GM12878 (cell line): Measurements from ENCODE around the gene LILRB2. TPM values are rescaled to one million over a fixed set of nuclear protein-coding genes. Genes with fewer than 3 reads are reported as not detected.

ENCODE experiments used
- ATAC-seq: fragments of 200-7000 bp; cut with Tn5 transposase; 3 replicates; pipeline ENCODE4 v1.9.1; 2020; ENCODE audit warnings: mild to moderate bottlenecking, moderate library complexity
- BruUV-seq: library from RNA; stranded (reverse); fragments of 400-500 nt; replicated peaks from 2 replicates; lab custom pipeline; 2021; lab: Mats Ljungman, UMichigan
- CTCF ChIA-PET: fragments of 300-600 bp; sonication (Branson Sonifier 250); formaldehyde crosslinking; extraction: SDS; loops from one replicate; lab custom pipeline; 2021; ENCODE audit warnings: inconsistent platforms; lab: Yijun Ruan, JAX
- POLR2A ChIA-PET: fragments of 350-600 bp; formaldehyde crosslinking; extraction: SDS; loops from one replicate; lab custom pipeline; 2021; ENCODE audit warnings: inconsistent platforms; lab: Charles Lee
- RAD21 ChIA-PET: fragments of 300-600 bp; sonication (Branson Sonifier 250); formaldehyde crosslinking; loops from one replicate; lab custom pipeline; 2023; ENCODE audit warnings: antibody characterized with exemption; ENCODE audit not compliant: unreplicated experiment; lab: Charles Lee
- SMC1A ChIA-PET: fragments of 300-600 bp; sonication (Branson Sonifier 250); formaldehyde crosslinking; loops from one replicate; lab custom pipeline; 2023; ENCODE audit not compliant: unreplicated experiment, uncharacterized antibody; lab: Charles Lee
- DNase-seq: peaks from one replicate; pipeline ENCODE4 v3.0.0-alpha.2; 2011; ENCODE audit warnings: low read depth, low spot score
- FAIRE-seq: peaks from 3 replicates; lab custom pipeline; 2011; peaks lifted over from hg19 to GRCh38; lab: Jason Lieb, UNC
- H2AFZ ChIP-seq: 2 replicates; pipeline ENCODE4 v1.6.0; 2011; ENCODE audit warnings: low read depth, low read length, control low read depth; ENCODE audit not compliant: control insufficient read depth
- H3K27ac ChIP-seq: 2 replicates; pipeline ENCODE4 v1.5.1; 2011; ENCODE audit warnings: control low read depth; ENCODE audit not compliant: control insufficient read depth, insufficient read depth
- H3K27me3 ChIP-seq, 2 experiments: replicated peaks in 1 of 2; 2 replicates each; pipeline versions ENCODE4 v1.6.0 to v1.6.1; 2011; ENCODE audit warnings: low read length in 1 of 2; ENCODE audit not compliant: control insufficient read depth in 2 of 2, insufficient read depth in 2 of 2
- H3K36me3 ChIP-seq, 2 experiments: 2 replicates each; pipeline ENCODE4 v1.5.1; 2011; ENCODE audit warnings: low read length in 1 of 2; ENCODE audit not compliant: control insufficient read depth in 2 of 2, insufficient read depth in 2 of 2
- H3K4me1 ChIP-seq: 2 replicates; pipeline ENCODE4 v1.6.1; 2011; ENCODE audit warnings: mild to moderate bottlenecking, low read length, moderate library complexity, mixed read lengths; ENCODE audit not compliant: control insufficient read depth, insufficient read depth
- H3K4me2 ChIP-seq: 2 replicates; pipeline ENCODE4 v1.6.0; 2011; ENCODE audit warnings: control low read depth; ENCODE audit not compliant: control insufficient read depth, insufficient read depth
- H3K4me3 ChIP-seq: fragments of 200-600 bp; sonication (generic); 2 replicates; pipeline ENCODE4 v1.5.1; 2016
- H3K79me2 ChIP-seq: 2 replicates; pipeline ENCODE4 v1.6.0; 2011; ENCODE audit warnings: low read length; ENCODE audit not compliant: control insufficient read depth, insufficient read depth
- H3K9ac ChIP-seq: 2 replicates; pipeline ENCODE4 v1.8.0; 2011; ENCODE audit warnings: low read length, control low read depth, mixed read lengths; ENCODE audit not compliant: control insufficient read depth, insufficient read depth
- H3K9me3 ChIP-seq: replicated peaks from 3 replicates; pipeline ENCODE4 v1.5.1; 2011; ENCODE audit warnings: mild to moderate bottlenecking, low read length; ENCODE audit not compliant: control insufficient read depth, insufficient read depth
- H4K20me1 ChIP-seq: 2 replicates; pipeline ENCODE4 v1.6.0; 2011; ENCODE audit not compliant: control insufficient read depth, insufficient read depth
- CTCF ChIP-seq, 3 experiments: IDR thresholded peaks in 2 of 3; conservative IDR thresholded peaks in 1 of 3; 2 replicates each; pipeline ENCODE4 v1.5.1; 2011; ENCODE audit warnings: low read depth in 3 of 3, low read length in 3 of 3, mild to moderate bottlenecking in 3 of 3, control low read depth in 2 of 3, moderate library complexity in 2 of 3, inconsistent platforms in 1 of 3, mixed read lengths in 1 of 3; ENCODE audit not compliant: control insufficient read depth in 2 of 3, insufficient read depth in 1 of 3; ENCODE audit errors: extremely low read depth in 1 of 3
- PAX8 ChIP-seq: fragments of 450-650 bp; IDR thresholded peaks from 2 replicates; pipeline ENCODE4 v1.6.1; 2017; ENCODE audit warnings: mild to moderate bottlenecking, moderate library complexity
- POLR2AphosphoS2 ChIP-seq: IDR thresholded peaks from 2 replicates; pipeline ENCODE4 v1.6.1; 2011; ENCODE audit warnings: low read depth, mild to moderate bottlenecking, low read length, improper control_type of control experiment, moderate library complexity
- RAD21 ChIP-seq: IDR thresholded peaks from 2 replicates; pipeline ENCODE4 v1.6.1; 2011; ENCODE audit warnings: mild to moderate bottlenecking, low read depth, low read length, moderate library complexity; ENCODE audit not compliant: insufficient read depth
- SMAD1 ChIP-seq: fragments of 450-650 bp; IDR thresholded peaks from 2 replicates; pipeline ENCODE4 v1.6.1; 2018; ENCODE audit warnings: mild to moderate bottlenecking, low read depth; ENCODE audit not compliant: partially characterized antibody
- SMC3 ChIP-seq: IDR thresholded peaks from 2 replicates; pipeline ENCODE4 v1.6.1; 2011; ENCODE audit warnings: low read length, improper control_type of control experiment, borderline replicate concordance
- TBL1XR1 ChIP-seq: IDR thresholded peaks from 2 replicates; pipeline ENCODE4 v1.6.1; 2012; ENCODE audit warnings: low read depth, low read length, improper control_type of control experiment
- TCF12 ChIP-seq: IDR thresholded peaks from 2 replicates; pipeline ENCODE4 v1.6.1; 2011; ENCODE audit warnings: low read depth, mild to moderate bottlenecking, low read length
- ZBTB33 ChIP-seq: fragments of 450-650 bp; IDR thresholded peaks from 2 replicates; pipeline ENCODE4 v1.6.1; 2017; ENCODE audit warnings: mild to moderate bottlenecking
- WGBS: methylation state at CpG from one replicate; pipeline ENCODE4 v1.1.6; 2016; ENCODE audit warnings: low lambda C conversion rate; ENCODE audit not compliant: insufficient replicate concordance, insufficient coverage; ENCODE audit errors: missing lambda C conversion rate; 5-methylcytosine and 5-hydroxymethylcytosine counted together
- in situ Hi-C: fragments of 300-500 bp; cut with MboI; formaldehyde crosslinking; loops from 9 replicates; pipeline ENCODE4 v1.14.3; 2018; ENCODE audit warnings: mixed read lengths
- intact Hi-C: fragments of 100-400 bp; cut with micrococcal nuclease; formaldehyde crosslinking; loops from one replicate; pipeline ENCODE4 v1.14.2; 2022; ENCODE audit not compliant: unreplicated experiment
- polyA plus RNA-seq, 11 experiments: library from polyadenylated mRNA; depleted of rRNA in 4 of 11; unstranded in 6 of 11; stranded (reverse) in 5 of 11; fragments of >200 nt; fragmentation: Nextera tagmentation in 4 of 11; fragmentation: Illumina TruSeq in 1 of 11; extraction: Ambion mirVana in 4 of 11; extraction: Trizol in 1 of 11; gene quantifications; 1 replicate in 1 of 11; 2 replicates in 10 of 11; pipeline versions ENCODE4 v1.2.1 to v1.2.3, GENCODE V29; 2011 to 2016; ENCODE audit warnings: inconsistent platforms in 2 of 11, missing spikeins in 2 of 11, low read depth in 1 of 11
- total RNA-seq, 4 experiments: library from RNA; depleted of rRNA in 3 of 4; stranded (reverse); fragments of >200 nt in 3 of 4; fragmentation: Illumina TruSeq in 1 of 4; extraction: Trizol in 1 of 4; gene quantifications; 2 replicates each; pipeline versions ENCODE4 v1.2.1 to v1.2.3, GENCODE V29; 2013 to 2021

The LILRB2 gene
- total and polyA plus RNA-seq, 10 of the 15 experiments (the other 5 are each of a cell fraction or from before 2014, with no cell fraction given): 0.08 to 0.18 (median 0.15) TPM; not detected in 4

- TF ChIP-seq ZBTB33: no peak
Observed at GRCh38 chr19:54268936-54269335, 12.0 kb downstream of the LILRB2 start (continued).

- H3K4me3 ChIP-seq: no peak overlapping the region
- H3K27me3 ChIP-seq: peaks cover 0 to 3% of the 10 kb centered on the region in 2 experiments; a peak in 1 of 4 replicates
- no peaks in the 10 kb centered on the region for H3K79me2 ChIP-seq
- peak; percentile 85 for FAIRE-seq
- no peak overlapping the region for H3K9ac ChIP-seq
- TF ChIP-seq SMC3 (peak; percentile 66), SMAD1 (no peak), TBL1XR1 (no peak), RAD21 (peak; percentile 58; the same call in 1 of the 2 replicates), POLR2AphosphoS2 (no peak), CTCF (IDR thresholded peaks at IDR 0.05 in 2 of 3, conservative IDR thresholded peaks at IDR 0.05 in 1 of 3; ENCODE audit: control insufficient read depth in 2 of 3, extremely low read depth in 1 of 3, insufficient read depth in 1 of 3, low read depth in 3 of 3, low read length in 3 of 3) (peak; percentile 75 to 87 (median 77)), PAX8 (no peak), TCF12 (no peak)
- H3K4me2 ChIP-seq: no peak overlapping the region
- BruUV-seq: no TSS peak
- peak; percentile 19 for DNase-seq
- no peaks in the 10 kb centered on the region for H3K4me1 ChIP-seq
- ChIA-PET CTCF (interaction anchor here (0.6 to 7.1 kb wide), 32 partner anchors 9 to 350 kb away, joined by 3 to 60 read pairs (median 4); partner anchors contain the start of genes LENG1, LILRB2, LILRB3 and LILRB5), RAD21 (interaction anchor here (0.7 to 4.4 kb wide), 10 partner anchors 34 to 1071 kb away, joined by 3 to 22 read pairs (median 3); partner anchors contain the start of gene MBOAT7), POLR2A (no interaction called here), SMC1A (interaction anchor here (0.7 to 3.7 kb wide), 15 partner anchors 9 to 172 kb away, joined by 3 to 27 read pairs (median 4); partner anchors contain the start of genes LILRA5, LILRB5, MBOAT7 and TSEN34)
- in situ Hi-C loops: no loop called here
- no peaks in the 10 kb centered on the region for H4K20me1 ChIP-seq
- H3K9me3 ChIP-seq: no peaks in the 10 kb centered on the region
- no peaks in the 10 kb centered on the region for H3K36me3 ChIP-seq
- H3K27ac ChIP-seq: no peak overlapping the region
- peak; percentile 90 for ATAC-seq
- intact Hi-C loops: no loop called here
- H2AFZ ChIP-seq: no peak overlapping the region
- 4% methylated on average over 6 of the region's 6 CpGs for WGBS
Observed at GRCh38 chr19:54266133-54266532, 14.8 kb downstream of the LILRB2 start.
